Panc1 (cell line): ENCODE measurements around the gene CDH13.

ENCODE experiments used
- CTCF ChIP-seq: fragments of 450-650 bp; IDR thresholded peaks from 2 replicates; pipeline ENCODE4 v1.5.1; 2017; ENCODE audit warnings: mild to moderate bottlenecking
- TCF7L2 ChIP-seq: IDR thresholded peaks from 2 replicates; pipeline ENCODE4 v1.6.1; 2011; ENCODE audit warnings: mild to moderate bottlenecking, low read depth, low read length, inconsistent platforms

DNA sequence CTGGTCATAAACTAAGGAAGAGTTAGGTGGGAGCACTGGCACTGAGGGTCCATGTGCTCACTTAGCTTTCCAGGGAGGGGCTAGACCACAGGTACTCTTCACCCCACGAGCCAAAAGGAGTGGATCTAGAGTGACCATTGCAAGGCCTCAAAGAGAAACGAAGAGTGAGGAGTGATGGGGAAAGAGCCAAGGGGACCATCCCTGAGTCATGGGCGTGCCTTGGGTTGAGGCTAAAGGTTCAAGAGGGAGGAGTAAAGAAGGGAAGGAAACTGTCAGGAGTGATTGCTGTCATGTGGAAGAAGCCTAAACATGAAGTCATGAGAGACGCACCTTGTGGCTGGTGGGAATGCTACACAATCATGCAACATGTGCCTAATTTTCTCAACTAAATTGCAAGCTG, 141.0 kb downstream of the CDH13 start:
- TF ChIP-seq CTCF (no peak), TCF7L2 (no peak)
